Measurements from ENCODE around the gene KCNG2.
"Not testable (repeated sequence)": the region's sequence is repeated elsewhere in the genome, so short reads cannot be mapped to it uniquely, and the experiment has no call there.

KCNG2 gene

GRCh38 chr18:79797518-79798345 lies at the start of gene KCNG2:
KCNG2 (plus strand) TSS chr18:79797938; CDS start chr18:79863668, 65,730 bp downstream.
- DNase-seq = peak; percentile 28

GRCh38 chr18:79748321-79749180 lies 49.2 kb upstream of the KCNG2 start:
- no peak for DNase-seq

- DNase-seq = no peak
Measured at GRCh38 chr18:79749251-79750191, 48.2 kb upstream of the KCNG2 start.

GRCh38 chr18:79750980-79751571 lies 46.7 kb upstream of the KCNG2 start:
- DNase-seq = no peak

GRCh38 chr18:79751918-79752578 lies 45.7 kb upstream of the KCNG2 start:
- DNase-seq = not testable (repeated sequence)

GRCh38 chr18:79752946-79753345 lies 44.8 kb upstream of the KCNG2 start:
- not testable (repeated sequence) for DNase-seq

- DNase-seq = no peak
Measured at GRCh38 chr18:79753391-79753851, 44.3 kb upstream of the KCNG2 start.

GRCh38 chr18:79754022-79754761 lies 43.5 kb upstream of the KCNG2 start:
- no peak for DNase-seq

- no peak for DNase-seq
Measured at GRCh38 chr18:79754831-79755351, 42.8 kb upstream of the KCNG2 start.

GRCh38 chr18:79755496-79756142 lies 42.1 kb upstream of the KCNG2 start:
- no peak for DNase-seq

GRCh38 chr18:79756143-79756500 lies 41.6 kb upstream of the KCNG2 start:
- DNase-seq = no peak

- no peak for DNase-seq
Measured at GRCh38 chr18:79756826-79757225, 40.9 kb upstream of the KCNG2 start.

- no peak for DNase-seq
Measured at GRCh38 chr18:79760348-79760747, 37.4 kb upstream of the KCNG2 start.

- no peak for DNase-seq
Measured at GRCh38 chr18:79760881-79761280, 36.9 kb upstream of the KCNG2 start.

- no peak for DNase-seq
Measured at GRCh38 chr18:79763407-79763806, 34.3 kb upstream of the KCNG2 start.

- DNase-seq = peak; percentile 1
Measured at GRCh38 chr18:79764131-79764530, 33.6 kb upstream of the KCNG2 start.

- peak; percentile 0 for DNase-seq
Measured at GRCh38 chr18:79765491-79766245, 32.1 kb upstream of the KCNG2 start.

GRCh38 chr18:79766308-79766707 lies 31.4 kb upstream of the KCNG2 start:
- peak; percentile 10 for DNase-seq

- DNase-seq = no peak
Measured at GRCh38 chr18:79768745-79769144, 29.0 kb upstream of the KCNG2 start.

All from activated CD8-positive, alpha-beta memory T cell treated with anti-CD3 and anti-CD28 coated beads, Interleukin-2, amount 50 U/mL, for 4 hours (primary cell).